ENCODE measurements around the gene ACP2. TPM values are rescaled to one million over a fixed set of nuclear protein-coding genes. Genes with fewer than 3 reads are reported as not detected.

Gene ACP2
- total and polyA plus RNA-seq, 10 of the 15 experiments (the other 5 are each of a cell fraction or from before 2014, with no cell fraction given), result 0.98 to 11.7 (median 7.4) TPM

DNA sequence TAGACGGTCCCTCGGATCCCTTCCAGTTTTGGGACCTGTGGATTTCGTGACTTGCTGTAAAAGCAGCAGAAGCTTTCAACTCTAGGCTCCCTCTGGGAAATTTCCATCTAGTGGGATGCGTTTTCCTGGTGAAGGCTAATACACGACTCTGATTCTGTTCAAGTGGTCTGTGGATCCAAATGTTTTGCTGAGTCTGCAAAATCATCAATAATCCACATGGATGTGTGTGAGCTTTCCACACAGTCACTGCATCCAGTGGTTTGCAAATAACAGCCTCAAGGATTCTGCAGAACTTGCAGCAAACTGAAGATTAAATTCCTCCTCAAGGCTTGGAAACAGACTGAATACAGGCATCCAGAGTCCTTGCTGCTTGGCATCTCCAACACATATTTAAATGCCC is 46.0 kb downstream of the ACP2 start:
- ATAC-seq (no peak), DNase-seq (ENCODE audit: low read depth, low spot score) (no peak), FAIRE-seq (no peak)
- no peak overlapping the region for H3K9ac ChIP-seq (ENCODE audit: control insufficient read depth, insufficient read depth, low read length)
- WGBS (ENCODE audit: insufficient coverage, insufficient replicate concordance, low lambda C conversion rate, missing lambda C conversion rate), result 9% methylated on average over 5 of the region's 5 CpGs
- ChIA-PET CTCF (interaction anchor here (1.0 kb wide), 1 partner anchor 57 kb away, joined by 3 read pairs; no protein-coding TSS in a partner anchor), RAD21 (ENCODE audit: unreplicated experiment) (interaction anchor here (0.8 kb wide), 1 partner anchor 57 kb away, joined by 3 read pairs; no protein-coding TSS in a partner anchor), SMC1A (ENCODE audit: uncharacterized antibody, unreplicated experiment) (no interaction called here), POLR2A (interaction anchor here (0.6 kb wide), 1 partner anchor 28 kb away, joined by 3 read pairs; no protein-coding TSS in a partner anchor)
- no peaks in the 10 kb centered on the region for H3K79me2 ChIP-seq (ENCODE audit: control insufficient read depth, insufficient read depth, low read length)
- no TSS peak for BruUV-seq (replicated peaks)
- no peaks in the 10 kb centered on the region for H4K20me1 ChIP-seq (ENCODE audit: control insufficient read depth, insufficient read depth)
- intact Hi-C loops (cut with micrococcal nuclease; ENCODE audit: unreplicated experiment), result no loop called here
- H3K4me1 ChIP-seq (ENCODE audit: control insufficient read depth, insufficient read depth, low read length), result no peaks in the 10 kb centered on the region
- no peaks in the 10 kb centered on the region for H3K36me3 ChIP-seq (ENCODE audit: control insufficient read depth in 2 of 2, insufficient read depth in 2 of 2, low read length in 1 of 2)
- H2AFZ ChIP-seq (ENCODE audit: control insufficient read depth, low read depth, low read length), result no peak overlapping the region
- TF ChIP-seq TCF12 (IDR thresholded peaks at IDR 0.05; ENCODE audit: low read depth, low read length) (no peak), BRCA1 (IDR thresholded peaks at IDR 0.05; ENCODE audit: low read depth, low read length) (no peak), POLR2AphosphoS2 (IDR thresholded peaks at IDR 0.05; ENCODE audit: low read depth, low read length) (no peak)
- H3K4me3 ChIP-seq, result no peak overlapping the region
- H3K9me3 ChIP-seq (replicated peaks; ENCODE audit: control insufficient read depth, insufficient read depth, low read length), result no peaks in the 10 kb centered on the region
- in situ Hi-C loops (cut with MboI), result no loop called here
- no peak overlapping the region for H3K4me2 ChIP-seq (ENCODE audit: control insufficient read depth, insufficient read depth)
- no peaks in the 10 kb centered on the region; a peak in 1 of 4 replicates for H3K27me3 ChIP-seq (replicated peaks in 1 of 2; ENCODE audit: control insufficient read depth in 2 of 2, insufficient read depth in 2 of 2, low read length in 1 of 2)
- H3K27ac ChIP-seq (ENCODE audit: control insufficient read depth, insufficient read depth), result no peak overlapping the region

- Histone ChIP-seq H3K9ac (ENCODE audit: control insufficient read depth, insufficient read depth, low read length) (no peak overlapping the region), H3K27me3 (replicated peaks in 1 of 2; ENCODE audit: control insufficient read depth in 2 of 2, insufficient read depth in 2 of 2, low read length in 1 of 2) (no peaks in the 10 kb centered on the region), H4K20me1 (ENCODE audit: control insufficient read depth, insufficient read depth) (no peaks in the 10 kb centered on the region), H3K4me3 (no peak overlapping the region), H3K4me2 (ENCODE audit: control insufficient read depth, insufficient read depth) (no peak overlapping the region), H3K27ac (ENCODE audit: control insufficient read depth, insufficient read depth) (no peak overlapping the region), H3K4me1 (ENCODE audit: control insufficient read depth, insufficient read depth, low read length) (no peaks in the 10 kb centered on the region), H3K9me3 (replicated peaks; ENCODE audit: control insufficient read depth, insufficient read depth, low read length) (no peaks in the 10 kb centered on the region), H3K79me2 (ENCODE audit: control insufficient read depth, insufficient read depth, low read length) (no peaks in the 10 kb centered on the region), H3K36me3 (ENCODE audit: control insufficient read depth in 2 of 2, insufficient read depth in 2 of 2, low read length in 1 of 2) (no peaks in the 10 kb centered on the region), H2AFZ (ENCODE audit: control insufficient read depth, low read depth, low read length) (no peak overlapping the region)
- in situ Hi-C loops (cut with MboI) (no loop called here), intact Hi-C loops (cut with micrococcal nuclease; ENCODE audit: unreplicated experiment) (no loop called here)
- no TSS peak for BruUV-seq (replicated peaks)
- no peak for FAIRE-seq
- SMC1A ChIA-PET (ENCODE audit: uncharacterized antibody, unreplicated experiment), result interaction anchor here (0.9 kb wide), 1 partner anchor 13 kb away, joined by 4 read pairs; no protein-coding TSS in a partner anchor
- CTCF ChIA-PET, result interaction anchor here (0.6 to 1.3 kb wide), 2 partner anchors 19 to 59 kb away, joined by 3 read pairs; no protein-coding TSS in a partner anchor
- 66% methylated on average over 4 of the region's 4 CpGs for WGBS (ENCODE audit: insufficient coverage, insufficient replicate concordance, low lambda C conversion rate, missing lambda C conversion rate)
- RAD21 ChIA-PET (ENCODE audit: unreplicated experiment), result no interaction called here
- no peak for DNase-seq (ENCODE audit: low read depth, low spot score)
- ATAC-seq, result no peak
- POLR2A ChIA-PET, result interaction anchor here (0.6 kb wide), 1 partner anchor 105 kb away, joined by 3 read pairs; no protein-coding TSS in a partner anchor
- TF ChIP-seq ZNF217 (IDR thresholded peaks at IDR 0.05) (no peak), FOXK2 (IDR thresholded peaks at IDR 0.05) (no peak), NR2C1 (IDR thresholded peaks at IDR 0.05) (no peak), RAD21 (IDR thresholded peaks at IDR 0.05; ENCODE audit: insufficient read depth, low read depth, low read length) (no peak), E2F4 (IDR thresholded peaks at IDR 0.05; ENCODE audit: low read depth, low read length) (no peak), ZNF687 (IDR thresholded peaks at IDR 0.05) (no peak), ZZZ3 (IDR thresholded peaks at IDR 0.05; ENCODE audit: control insufficient read depth, insufficient read length, low read depth) (no peak), SMAD5 (IDR thresholded peaks at IDR 0.05; ENCODE audit: low read depth) (no peak)
- TF ChIP-seq, protein P1, sequence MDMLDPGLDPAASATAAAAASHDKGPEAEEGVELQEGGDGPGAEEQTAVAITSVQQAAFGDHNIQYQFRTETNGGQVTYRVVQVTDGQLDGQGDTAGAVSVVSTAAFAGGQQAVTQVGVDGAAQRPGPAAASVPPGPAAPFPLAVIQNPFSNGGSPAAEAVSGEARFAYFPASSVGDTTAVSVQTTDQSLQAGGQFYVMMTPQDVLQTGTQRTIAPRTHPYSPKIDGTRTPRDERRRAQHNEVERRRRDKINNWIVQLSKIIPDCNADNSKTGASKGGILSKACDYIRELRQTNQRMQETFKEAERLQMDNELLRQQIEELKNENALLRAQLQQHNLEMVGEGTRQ (IDR thresholded peaks at IDR 0.05; ENCODE audit: borderline replicate concordance, low read depth, low read length), result no peak
Measured at GRCh38 chr11:47201015-47201414, 47.6 kb downstream of the ACP2 start.

All from GM12878 (cell line).